SIG-M5 treated with dmso at 0.1 percent for 504 hours (cell line): ENCODE measurements around the gene NOS1AP.
"Not testable (repeated sequence)": the region's sequence is repeated elsewhere in the genome, so short reads cannot be mapped to it uniquely, and the experiment has no call there.

ENCODE experiments used
- DNase-seq: peaks from one replicate; lab custom pipeline; 2025; ENCODE audit not compliant: unreplicated experiment; lab: John Stamatoyannopoulos, UW

NOS1AP gene

DNA sequence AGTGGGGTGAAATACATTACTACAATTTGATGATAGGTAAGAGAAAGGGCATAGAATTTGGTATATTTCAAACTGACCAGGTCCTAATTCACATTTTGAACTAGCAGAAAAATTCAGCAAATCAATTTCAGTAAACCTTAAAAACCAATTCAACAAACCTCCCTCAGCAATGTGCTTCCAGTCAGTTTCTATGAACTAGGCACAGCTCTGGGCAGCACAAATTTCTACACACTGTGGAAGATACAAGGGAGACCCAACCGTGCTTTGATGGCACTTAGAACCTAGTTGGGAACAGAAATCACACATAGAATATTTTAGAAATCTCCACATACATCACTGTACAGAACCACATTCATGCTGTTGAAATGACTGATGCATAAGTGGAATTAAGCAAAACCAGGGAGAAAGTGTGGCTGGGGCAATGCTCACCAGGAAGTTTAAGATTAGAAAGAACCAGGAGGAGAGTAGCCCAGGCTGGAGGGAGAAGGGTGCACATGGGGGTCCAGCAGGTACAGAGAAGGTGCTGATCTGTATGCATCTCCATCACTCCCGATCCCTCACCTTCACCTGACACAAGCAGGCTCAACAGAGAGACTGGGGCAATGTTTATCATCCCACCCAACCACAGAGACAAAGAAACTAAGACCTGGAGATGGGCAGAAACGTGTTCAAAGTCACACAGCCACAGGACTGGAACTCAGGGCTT, 326.9 kb downstream of the NOS1AP start:
- DNase-seq, result no peak

DNA sequence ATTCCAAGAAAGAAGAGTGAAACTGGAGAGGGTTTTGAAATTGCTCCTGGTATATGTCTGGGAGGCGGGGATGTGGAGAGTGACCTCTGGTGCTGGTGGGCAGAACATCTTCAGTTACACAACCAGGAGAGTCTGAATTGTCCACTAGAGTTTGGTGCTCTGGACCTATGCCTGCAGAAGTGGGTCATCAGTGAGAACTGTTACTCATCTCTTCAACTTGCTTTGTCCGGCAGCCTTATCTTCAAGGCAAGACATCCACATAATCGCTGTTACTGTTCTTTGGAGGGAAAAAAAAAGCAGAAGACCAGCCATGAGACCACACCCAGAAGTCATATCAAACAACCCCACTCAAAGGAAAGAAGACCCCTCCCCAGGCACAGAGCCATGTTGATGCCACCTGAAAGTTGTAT, 327.6 kb downstream of the NOS1AP start:
- DNase-seq, result no peak

DNA sequence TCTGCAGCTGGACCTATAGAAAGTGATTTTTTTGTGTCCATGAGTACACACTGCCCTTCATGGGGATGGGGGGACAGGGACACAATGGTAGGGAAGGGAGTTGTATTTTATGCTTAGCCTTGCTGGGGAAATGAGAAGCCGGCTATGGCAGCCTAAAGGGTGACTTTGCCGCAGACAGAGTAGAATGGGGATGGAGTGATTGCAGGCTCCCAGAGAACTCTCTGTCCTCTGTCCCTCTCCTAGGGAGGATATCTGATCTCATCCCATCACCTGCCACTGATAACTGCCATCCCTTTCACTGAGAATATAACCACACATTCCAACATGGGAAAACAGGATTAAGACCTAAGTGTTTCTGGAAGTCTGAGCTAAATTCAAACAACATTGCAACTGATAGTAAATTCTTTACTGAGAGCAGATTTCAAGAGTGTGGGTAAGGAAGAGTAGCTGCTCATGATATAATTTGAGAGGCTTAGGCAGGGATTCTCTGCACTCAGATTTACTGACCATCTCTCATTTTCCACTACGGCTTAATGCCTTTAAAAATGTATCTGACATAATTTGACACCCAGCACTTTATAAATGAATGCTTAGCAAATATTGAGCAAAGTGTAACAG, 328.6 kb downstream of the NOS1AP start:
- DNase-seq, result no peak

DNA sequence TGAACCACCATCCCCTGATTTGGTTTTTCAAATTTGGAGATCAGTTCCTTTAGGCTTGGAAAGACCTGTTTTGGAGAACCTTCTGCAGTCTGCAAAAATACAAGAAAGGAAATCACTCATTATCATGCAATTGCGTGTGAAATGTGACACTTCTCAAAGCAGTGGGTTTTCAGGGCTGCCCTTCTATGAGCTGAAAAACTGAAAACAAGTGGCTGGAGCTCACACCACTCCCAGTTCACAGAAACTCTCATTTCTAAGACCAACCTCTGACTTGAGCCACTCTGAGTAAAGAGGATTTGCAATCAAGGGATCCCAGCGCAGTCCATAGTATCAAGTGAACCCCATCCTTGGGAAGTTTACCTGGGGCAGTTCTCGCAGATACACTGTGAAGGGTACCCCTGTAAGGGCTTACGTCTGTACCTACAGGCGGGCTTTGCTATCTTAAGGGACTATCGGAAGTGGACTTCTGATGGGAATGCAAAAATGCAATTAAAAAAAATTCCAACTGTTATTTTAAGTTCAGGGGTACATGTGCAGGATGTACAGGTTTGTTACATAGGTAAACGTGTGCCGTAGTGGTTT, 329.6 kb downstream of the NOS1AP start:
- no peak for DNase-seq

GRCh38 chr1:162400790-162401355, 331.4 kb downstream of the NOS1AP start:
- no peak for DNase-seq

- DNase-seq, result no peak
Measured at GRCh38 chr1:162404550-162405160, 335.2 kb downstream of the NOS1AP start.

DNA sequence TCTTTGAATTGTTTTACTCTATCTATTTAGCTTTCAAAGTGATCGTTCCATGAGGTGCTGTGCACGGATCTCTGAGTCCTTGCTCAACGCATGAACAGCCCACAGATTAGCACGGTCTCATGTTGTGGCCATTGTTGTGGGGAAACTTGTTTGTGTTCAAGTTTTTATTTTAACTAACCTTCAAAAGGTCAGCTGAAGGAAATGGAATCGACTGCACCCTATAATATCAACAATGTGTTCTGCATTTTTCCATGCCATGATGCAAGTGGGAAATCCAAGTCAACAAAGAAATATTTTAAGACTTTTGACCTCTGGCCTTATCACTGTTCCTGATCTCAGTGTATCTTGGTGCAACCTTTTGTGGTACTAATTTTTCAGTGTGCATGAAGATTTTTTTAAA, 336.3 kb downstream of the NOS1AP start:
- no peak for DNase-seq

DNA sequence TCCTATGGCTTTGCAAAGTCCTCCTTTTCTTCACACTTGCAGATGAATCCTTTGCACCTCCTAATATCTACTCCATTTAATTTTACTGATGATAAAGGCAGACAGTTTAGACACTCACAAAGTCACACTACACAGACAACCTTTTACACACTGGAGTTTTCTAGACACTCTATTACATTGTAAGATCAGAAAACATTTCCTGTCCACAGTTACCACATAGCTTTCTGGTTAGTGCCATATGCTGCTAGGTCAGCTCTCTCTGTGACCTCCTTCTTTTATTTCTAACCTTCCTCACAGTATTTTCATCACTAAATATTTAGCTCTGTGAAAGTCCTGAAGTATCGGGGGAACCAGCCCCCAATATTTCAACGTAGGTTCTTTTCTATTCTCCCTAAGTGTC, 337.3 kb downstream of the NOS1AP start:
- DNase-seq, result no peak

- DNase-seq, result no peak
Measured at GRCh38 chr1:162407539-162407938, 338.0 kb downstream of the NOS1AP start.

DNA sequence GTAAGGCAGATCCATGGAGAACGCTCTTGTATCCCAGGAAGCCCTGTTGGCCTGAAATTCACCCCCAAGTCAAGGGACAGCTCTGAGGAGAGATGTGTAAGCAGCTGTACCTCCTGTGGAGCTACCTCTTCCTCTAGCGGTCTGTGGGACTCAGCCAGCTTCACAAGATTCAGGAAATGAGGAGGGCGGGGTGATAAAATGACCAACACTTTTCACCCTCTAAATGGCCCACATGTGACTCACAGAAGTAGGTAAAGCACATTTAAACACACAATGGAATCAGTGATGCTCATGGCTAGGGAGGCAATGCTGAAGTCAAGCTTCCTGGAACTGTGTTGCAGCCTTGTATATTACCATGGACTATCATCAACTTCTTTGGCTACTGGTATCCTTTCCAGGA, 342.5 kb downstream of the NOS1AP start, which contains the start of gene SH2D1B:
SH2D1B (minus strand) TSS at position 135 of the 400 bp plus-strand sequence; CDS start at position 15, 120 bp downstream.
- no peak for DNase-seq

DNA sequence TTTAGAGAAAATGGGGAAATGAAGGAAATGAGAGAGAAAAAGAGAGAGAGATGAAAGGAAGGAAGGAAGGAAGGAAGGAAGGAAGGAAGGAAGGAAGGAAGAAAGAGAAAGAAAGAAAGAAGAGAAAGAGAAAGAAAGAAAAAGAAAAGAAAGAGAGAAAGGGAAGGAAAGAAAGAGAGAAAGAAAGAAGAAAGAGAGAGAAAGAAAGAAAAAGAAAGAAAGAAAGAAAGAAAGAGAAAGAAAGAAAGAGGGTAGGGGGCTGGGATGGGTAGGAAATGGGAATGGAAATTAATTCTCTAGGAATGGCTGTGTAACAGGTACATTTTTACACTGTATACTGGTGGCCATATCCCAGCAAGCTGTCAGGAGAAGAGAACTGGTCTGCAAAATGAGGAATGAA, 346.7 kb downstream of the NOS1AP start:
- no peak for DNase-seq

DNA sequence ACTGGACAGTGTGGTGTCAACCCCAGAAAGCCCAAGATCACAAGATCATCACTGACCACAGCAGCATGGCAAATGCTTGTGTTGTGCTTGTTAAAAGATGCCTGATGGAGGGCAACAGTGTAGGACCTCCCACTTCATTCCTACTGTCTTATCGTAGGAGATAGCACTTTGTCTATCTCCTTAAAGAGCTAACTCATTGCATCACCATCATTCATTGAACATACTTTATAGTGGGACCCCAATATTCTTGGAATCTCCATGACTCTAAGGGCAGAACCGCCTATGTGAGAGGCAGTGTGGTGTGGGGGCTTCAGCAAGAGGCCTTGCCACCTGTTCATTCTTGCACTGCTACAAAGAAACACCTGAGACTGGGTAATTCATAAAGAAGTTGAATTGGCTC, 347.4 kb downstream of the NOS1AP start:
- DNase-seq, result no peak

GRCh38 chr1:162417650-162418049, 348.2 kb downstream of the NOS1AP start:
- DNase-seq, result no peak

DNA sequence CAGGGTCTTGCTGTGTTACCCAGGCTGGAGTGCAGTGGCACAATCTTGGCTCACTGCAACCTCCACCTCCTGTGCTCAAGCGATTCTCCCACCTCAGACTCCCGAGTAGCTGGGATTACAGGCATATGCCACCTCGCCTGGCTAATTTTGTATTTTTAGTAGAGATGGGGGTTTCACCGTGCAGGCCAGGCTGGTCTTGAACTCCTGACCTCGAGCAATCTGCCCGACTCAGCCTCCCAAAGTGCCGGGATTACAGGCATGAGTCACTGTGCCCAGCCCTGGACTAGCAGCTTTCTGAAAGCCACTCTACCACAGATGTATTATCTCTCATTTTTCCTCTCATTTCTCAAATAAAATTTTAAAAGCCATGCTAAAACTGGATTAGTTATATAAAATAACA, 349.1 kb downstream of the NOS1AP start:
- DNase-seq, result not testable (repeated sequence)

DNA sequence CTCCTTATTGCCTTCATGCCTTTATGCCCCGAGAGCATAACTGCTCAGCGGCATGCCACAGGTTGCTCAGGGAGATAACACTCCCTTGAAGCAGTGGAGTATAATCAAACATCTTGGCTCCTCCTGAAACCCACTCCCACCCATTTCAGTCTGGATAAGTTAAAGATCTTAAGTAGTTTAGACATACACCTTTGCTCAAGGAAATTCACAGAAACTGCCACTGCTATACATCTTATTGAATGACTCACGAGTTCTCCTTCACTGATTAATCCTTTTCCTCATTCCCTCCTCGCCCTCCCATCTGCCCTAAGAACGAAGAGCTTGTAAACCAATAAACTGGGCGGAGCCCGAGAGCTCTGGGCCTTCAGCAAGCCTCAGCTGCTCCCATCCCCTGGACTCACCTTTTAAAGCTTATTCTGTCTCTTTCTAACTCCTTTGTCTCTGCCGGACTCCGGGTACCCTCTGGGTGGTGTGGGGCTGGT, 350.0 kb downstream of the NOS1AP start:
- not testable (repeated sequence) for DNase-seq
